Stimulated activated CD4-positive, alpha-beta T cell treated with anti-CD3 and anti-CD28 coated beads, TNF-alpha, amount 100 ng/mL, for 1 hour (primary cell): ENCODE results near the gene PER1.
A peak's percentile ranks its signal among the peaks of the same experiment; 100 is the strongest.
"Not testable (repeated sequence)": the region's sequence is repeated elsewhere in the genome, so short reads cannot be mapped to it uniquely, and the experiment has no call there.

Experiments used
- DNase-seq, 3 donors: peaks; one replicate each; pipeline ENCODE4 v3.0.0-alpha.2; 2020; ENCODE audit warnings: low read depth in 3 of 3, low spot score in 1 of 3

PER1 gene

DNA sequence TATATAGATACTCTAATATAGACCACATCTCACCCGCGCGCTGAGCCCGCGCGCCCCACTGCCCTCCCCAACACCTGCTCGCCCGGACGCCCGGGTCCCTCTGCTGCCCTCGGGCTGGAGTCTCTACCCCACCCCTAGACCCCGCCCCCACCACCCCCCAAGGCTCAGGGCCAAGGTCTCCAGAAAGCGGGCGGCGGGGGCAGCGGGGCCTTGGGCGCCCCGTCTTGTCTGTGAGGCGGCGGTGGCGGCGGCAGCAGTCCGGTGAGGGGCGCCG is 30.9 kb downstream of the PER1 start:
- DNase-seq, result no peak

DNA sequence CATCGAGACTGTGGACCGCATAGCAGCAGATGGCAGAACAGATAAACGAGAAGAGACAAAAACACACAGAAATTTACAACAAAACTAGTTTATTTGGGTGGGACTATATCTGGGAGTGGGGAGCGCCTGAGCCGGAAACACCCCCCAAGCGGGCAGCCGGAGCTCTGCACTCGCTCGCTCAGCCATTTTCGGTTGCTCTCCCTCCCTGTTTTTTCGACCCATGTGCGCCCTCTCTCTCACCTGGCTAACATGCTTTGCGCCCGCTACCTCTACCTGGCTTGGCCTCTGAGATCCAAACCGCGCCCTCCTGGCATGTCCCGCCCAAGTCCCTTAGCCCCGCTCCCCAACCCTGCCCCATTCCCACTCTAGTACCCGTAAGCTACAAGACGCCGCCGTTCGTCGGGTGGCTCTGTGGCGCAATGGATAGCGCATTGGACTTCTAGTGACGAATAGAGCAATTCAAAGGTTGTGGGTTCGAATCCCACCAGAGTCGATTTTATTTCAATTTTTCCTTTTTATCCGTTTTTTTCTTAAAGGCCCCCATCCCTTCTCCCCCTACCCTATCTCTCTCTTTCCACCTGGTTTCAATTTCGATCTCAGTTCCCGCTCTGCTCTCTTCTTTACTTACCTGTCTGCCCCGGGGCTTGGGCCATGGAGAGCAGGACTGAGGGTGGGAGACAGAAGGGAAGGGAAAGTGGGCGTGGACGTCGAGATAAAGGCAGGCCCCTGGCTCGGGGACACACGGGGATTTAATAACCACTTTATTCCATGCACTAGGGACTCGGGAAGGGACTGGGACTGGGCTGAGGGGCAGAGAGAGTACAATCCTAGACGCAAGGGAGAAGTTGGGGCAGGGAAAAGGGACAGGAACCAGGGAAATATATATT is 31.4 kb downstream of the PER1 start:
- peak in 1 of 3 donors; percentile 77 for DNase-seq

DNA sequence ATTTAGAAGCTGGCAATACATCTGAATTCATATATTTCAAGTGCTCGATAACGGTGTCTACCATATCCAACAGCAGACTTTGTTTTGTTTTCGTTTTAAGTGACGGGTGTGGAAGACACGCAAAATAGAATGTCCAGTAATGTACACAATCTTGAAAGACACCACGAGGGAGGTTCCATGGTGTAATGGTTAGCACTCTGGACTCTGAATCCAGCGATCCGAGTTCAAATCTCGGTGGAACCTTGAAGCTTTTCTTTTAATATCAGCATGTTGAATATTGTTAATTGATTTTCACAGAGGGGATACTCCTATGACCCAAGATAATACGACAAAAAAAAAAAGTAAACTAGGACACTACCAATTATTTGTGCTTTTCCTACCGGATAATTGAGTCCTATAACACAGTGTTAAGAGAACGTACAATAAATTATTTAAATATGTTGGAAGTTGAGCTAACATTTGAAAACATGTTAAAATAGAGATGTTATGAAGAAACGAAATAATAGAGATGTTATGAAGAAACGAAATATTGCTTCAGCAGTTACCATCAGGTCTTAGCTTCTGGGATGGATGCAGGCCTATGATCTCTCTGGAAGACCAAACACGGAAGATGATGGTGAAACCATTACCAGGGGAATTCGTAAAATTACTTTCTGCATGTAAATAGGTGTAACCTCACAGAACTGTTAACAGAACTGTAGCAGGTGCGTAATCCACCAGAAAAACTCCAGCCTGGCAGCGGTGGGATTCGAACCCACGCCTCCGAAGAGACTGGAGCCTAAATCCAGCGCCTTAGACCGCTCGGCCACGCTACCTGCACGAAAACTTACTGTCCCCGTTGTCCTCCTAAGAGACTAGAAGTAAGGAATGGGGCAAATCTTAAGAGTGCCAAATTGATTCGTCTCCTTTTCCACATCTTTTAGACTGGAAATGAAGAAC is 32.4 kb downstream of the PER1 start:
- peak; percentile 48 to 83 (median 70) for DNase-seq

DNA sequence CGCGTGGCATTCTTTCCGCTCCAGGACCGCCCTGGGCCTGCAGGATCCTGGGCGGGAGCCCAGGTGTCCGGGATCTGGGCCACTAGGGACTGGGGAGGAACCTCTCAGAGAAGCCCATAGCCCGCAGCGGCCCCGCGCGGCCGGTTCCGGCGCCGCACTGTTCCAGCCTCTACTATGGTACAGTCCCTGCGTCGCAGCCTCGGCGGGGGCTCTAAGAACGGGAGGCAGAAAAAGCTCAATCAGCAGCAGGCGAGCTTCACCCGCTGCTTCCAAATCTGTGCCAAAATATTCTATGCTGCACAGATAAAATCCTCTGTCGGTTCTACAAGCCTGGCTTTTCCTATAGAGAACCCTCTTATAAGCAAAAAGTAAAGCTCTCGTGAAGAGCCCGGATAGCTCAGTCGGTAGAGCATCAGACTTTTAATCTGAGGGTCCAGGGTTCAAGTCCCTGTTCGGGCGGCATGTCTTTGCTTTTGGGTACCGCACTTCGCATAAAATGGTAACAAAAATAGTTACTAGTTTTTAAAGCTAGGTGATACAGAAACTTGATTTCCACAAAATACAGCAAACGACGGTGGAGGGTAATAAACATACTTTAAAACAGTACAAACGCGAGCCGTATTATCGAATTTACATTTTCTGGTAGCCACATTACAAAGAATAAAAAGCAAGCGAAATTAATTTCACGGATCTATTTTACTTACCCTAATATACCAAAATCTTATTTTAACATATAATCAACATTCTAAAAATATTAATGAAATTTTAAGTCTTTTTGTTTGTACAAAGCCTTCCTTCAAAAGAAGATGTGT is 33.2 kb downstream of the PER1 start:
- peak; percentile 50 to 76 (median 70) for DNase-seq

DNA sequence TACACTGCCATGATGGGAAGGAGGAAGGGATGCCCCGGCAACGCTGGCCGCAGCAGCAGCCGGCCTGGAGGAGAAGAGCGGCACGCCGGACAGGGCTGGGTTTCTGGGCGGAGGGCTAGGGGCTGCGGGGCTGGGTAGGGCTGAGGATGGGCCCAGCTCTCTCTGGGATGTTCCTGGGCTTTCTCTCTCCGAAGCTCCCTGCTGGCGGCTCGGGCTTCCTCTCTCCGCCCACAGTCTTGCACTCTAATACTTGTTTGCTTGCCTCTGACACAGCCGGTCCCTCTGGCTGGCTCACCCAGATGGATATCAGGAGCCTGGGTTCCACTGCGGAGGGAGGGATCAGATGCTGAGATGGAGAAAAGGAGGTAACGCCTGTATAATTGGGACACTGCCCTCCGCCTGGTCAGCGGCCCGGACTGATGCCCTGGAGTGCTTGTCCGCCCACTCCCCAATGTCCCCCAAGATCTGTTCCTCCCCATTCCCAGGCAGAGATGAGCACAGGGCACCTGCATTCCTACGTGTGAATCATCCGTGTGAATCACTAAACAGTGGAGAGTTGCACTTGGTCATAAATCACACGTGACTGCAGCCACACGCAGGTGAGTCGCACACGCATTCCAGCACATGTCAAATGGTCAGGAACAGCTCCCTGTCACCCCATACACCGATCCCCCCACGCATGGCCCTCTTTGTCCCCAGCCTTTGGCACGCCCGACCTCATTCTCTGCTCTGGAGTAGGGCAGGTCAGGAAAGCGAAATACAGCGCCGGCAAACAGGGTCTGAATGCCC is 34.0 kb downstream of the PER1 start, which contains the start of gene ALOXE3:
Gene ALOXE3, minus strand, starts transcription at position 535 of the 789 bp plus-strand sequence. Its CDS starts 524 bp downstream, at position 11.
- no peak for DNase-seq

DNA sequence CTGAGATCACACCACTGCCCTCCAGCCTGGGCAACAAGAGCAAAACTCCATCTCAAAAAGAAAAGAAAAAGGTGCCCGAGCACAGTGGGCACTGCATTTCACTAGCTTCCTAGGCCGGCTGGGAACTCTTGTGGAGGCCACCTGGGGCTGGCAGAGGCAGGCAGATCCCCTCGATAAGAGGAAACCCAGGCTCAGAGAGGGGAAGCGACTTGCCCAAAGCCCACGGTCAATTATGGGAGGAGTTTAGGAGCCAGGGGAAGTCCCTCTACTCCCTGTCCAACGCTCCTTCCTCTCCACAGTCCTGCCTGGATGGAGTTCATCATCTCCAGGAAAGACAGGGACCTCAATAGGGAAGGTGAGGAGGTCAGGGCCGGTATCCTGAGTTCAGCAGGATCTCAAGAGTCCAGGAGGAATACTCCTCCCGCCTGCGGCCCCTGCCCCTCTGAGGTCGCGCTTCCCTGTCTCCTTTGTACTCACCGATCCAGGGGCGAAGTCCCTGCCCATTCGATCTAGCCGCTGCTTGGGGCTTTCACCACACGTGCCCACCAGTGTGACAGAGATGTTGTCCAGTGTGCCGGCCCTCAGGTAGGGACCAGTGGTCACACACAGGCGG is 34.7 kb downstream of the PER1 start:
- DNase-seq, result no peak

DNA sequence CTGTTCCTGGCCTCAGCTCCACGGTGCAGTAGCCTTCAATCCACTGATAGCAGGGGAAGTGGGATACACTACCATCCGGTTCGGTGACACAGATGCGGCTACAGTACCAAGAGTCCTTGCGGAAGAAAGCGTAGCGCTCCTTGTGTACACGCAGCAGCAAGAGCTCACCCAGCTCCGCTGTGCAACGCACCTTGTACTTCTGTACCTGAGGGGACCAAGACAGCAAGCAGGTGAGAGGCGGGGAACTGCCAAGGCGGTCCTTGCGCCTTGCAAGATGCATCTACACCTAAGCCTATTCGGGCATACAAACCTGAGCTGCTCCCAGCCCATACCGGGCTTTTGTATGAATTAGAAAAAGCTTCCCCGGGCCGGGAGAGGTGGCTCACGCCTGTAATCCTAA is 35.4 kb downstream of the PER1 start:
- DNase-seq, result no peak

DNA sequence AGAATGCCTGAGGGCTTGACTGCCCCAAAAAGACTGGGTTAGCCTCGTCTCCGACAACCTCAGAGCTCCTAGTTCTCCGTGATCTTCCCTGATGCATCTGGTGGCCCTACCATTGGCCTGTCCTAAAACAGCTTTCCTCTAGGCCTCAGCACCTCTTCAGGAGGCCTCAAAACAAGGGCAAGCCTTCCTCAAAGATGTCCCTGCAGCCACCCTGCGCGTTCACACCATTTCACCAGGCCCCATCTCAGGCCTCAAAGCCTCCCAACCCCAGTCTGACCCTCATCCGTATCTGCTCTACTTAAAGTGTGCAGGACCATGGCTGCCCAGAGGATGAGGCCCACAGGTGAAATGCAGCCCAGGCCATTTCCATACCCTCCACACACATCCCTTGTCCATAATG is 41.3 kb downstream of the PER1 start:
- DNase-seq, result no peak

DNA sequence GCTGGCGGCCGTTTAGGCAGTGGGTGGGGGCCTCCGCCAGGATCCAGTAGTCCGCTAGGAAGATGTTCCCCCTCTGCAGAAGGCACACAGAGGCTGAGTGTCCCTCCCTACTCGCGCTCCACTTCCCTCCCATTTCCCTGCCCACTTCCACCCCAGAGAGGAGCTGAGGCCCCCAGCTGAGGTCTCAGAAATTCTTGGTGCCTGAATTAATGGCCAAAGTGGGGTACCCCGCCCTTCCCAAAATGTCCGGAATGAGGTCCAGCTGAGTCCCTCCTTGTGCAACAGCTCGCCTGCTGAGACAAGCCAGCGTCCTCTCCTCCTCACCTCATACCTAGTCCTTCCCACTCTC is 41.8 kb downstream of the PER1 start:
- no peak for DNase-seq

DNA sequence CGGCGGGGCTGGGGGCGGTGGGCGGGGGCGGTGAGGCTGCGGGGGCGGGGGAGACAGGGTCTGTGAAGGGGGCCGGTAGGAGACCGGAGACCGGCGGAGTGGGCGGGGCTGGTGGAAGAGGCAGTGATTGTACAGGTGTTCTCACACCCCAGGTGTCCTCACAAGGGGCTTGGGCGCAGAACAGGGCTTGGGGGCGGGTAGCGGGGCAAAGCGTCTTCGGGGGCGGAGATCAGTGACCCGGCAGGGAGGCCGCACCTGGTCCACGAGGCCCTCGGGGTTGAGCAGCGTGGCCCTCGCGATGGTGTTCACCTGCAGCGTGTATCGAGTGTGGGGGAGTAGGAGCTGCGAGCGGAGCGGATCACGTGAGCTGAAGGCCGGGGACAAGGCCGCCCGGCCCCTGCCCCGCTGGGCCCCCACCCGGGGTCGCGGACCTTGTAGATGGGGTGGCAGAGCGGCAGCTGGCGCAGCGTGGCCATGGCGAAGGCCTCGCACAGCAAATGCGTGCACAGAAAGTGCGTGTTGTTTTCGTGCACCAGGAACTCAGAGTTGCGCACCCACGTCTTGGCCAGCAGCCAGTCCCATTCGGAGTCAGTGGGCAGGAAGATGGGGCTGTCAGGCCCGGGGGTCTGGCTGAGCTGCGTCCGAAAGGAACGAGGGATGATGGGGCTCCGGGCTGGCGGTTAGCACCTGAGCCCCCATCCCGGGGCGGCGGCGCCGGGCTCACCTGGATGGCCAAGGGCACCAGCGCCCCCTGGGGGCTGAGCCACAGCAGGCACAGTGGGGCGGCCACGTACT is 42.3 kb downstream of the PER1 start:
- DNase-seq, result peak; percentile 52 to 76 (median 65)

DNA sequence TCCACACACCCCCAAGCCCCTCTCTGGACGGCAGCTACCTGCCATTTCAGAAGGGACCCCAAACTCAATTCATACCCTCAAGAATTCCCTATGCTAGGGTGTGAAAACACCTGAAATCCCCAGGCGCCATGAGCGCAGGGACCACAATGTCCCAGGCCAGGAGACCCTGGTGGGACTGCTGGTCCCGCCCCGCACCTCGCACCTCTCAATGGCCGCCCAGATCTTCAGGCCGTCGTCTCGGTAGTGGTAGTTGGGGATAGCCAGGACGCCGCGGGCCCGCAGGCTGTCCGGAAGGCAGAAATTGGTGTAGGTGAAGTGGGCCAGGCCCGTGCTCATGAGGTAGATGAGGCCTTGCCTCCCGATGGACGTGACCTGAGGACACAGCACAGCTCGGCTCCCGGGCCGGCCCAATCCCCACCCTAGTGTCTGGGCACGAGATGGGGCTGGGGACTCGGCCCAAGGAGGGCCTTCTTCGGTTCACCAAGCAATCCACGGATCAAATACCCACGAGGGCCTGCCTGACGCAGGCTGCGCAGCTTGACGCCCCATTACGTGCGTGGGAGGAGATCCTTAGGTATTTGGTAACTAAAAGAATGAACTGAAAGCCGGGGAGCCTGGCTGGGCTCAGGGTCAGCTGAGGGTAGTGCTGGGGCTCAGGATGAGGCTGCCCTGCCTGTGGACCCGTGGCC is 43.1 kb downstream of the PER1 start:
- no peak for DNase-seq

DNA sequence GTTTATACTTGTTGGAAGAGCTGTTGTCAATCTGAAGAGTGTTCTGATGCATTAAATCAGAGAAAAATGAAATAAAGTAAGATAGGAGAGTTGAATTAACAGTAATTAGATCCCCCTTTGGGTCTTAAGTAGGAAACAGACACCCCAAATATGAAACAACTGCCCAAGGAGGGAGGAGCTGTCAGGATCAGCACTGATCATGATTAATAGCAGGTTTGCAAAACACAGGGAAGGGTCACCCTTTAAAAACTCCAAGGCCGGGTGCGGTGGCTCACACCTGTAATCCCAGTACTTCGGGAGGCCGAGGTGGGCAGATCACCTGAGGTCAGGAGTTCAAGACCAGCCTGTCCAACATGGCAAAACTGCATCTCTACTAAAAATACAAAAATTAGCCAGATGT is 45.2 kb downstream of the PER1 start:
- not testable (repeated sequence) for DNase-seq

DNA sequence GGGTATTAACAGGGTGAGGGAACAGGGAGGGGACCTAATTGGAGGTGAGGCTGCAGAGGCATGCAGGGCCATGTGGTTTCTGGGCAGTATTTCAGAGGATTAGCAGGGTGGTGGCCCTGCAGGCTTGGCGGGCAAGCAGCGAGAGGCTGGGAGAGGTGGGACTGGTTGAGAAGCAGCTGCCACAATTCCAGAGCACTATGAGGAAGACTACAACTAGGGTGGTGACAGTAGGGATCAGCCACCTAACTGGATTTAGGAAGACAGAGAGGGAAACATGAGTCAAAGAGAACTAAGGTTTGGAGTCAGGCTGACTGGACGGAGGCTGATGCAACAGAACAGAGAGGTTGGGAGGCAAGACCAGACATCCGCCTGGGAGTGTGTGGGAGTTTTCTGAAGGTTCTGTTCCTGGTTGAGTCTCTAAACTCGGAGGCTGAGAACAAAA is 46.2 kb downstream of the PER1 start:
- DNase-seq, result no peak

DNA sequence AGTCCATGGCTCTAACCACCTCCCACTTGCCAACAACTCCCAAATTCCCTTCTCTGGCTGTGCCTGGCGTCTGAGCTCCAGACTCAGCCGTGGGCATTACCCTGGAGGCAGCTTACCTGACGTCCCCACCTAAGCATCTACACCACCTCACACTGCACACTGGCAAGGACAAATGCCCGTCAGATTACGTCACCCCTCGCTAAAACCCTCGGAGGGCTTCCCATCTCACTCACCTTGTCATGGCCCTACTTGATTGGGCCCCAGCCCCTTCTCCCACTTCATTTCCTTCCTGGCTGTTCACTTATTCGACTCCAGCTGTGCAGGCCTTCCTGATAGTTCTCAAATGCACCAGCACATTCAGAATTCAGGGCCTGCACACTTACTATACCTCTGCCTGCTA is 47.3 kb downstream of the PER1 start:
- DNase-seq, result no peak

DNA sequence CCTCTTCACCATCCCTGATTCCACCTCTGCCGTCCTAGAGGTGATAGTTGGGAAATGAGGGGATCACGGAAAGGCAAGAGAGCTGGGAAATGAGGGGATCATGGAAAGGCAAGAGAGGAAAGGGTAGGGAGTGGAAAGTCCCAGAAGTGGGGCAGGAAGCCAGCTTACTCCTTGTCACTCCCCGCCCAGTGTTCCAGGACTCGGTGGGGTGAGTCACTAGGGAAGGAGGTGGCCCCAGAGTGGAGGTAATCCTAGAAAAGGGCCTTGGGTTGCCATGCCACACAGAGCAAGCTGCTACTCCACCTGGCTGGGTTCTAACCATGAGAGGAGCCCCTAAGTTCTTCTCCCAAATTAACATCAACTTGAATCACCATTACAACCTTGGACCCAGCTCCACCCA is 48.7 kb downstream of the PER1 start:
- DNase-seq, result no peak

DNA sequence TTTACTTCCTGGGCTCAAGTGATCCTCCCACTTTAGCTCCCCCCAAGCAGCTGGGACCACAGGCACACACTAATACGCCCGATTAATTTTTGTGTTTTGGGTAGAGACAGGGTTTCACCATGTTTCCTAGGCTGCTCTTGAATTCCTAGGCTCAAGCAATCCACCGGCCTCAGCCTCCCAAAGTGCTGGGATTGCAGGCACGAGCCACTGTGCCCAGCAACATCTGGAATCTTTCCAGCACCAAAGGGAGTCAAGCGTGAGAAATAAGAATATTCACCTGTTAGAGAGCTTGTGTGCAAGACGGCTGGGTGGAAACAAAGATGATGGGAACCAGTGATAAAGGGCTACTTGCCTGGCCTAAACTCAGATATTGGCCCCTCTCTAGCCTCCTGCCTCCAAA is 50.5 kb downstream of the PER1 start:
- no peak for DNase-seq

DNA sequence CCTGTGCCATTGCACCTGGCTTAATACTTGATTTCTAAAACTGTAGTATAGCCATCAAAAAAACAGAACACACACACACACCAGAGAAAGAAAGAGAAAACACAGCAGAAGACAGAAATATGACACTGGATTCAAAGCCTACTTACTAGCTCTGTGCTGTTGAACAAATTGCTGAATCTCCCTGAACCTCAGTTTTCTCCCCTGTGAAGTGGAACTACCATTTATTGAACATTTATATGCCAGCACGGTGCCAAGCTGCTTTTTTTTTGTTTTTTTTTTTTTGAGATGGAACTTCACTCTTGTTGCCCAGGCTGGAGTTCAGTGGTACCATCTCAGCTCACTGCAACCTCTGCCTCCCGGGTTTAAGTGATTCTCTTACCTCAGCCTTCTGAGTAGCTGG is 51.4 kb downstream of the PER1 start:
- DNase-seq, result no peak

DNA sequence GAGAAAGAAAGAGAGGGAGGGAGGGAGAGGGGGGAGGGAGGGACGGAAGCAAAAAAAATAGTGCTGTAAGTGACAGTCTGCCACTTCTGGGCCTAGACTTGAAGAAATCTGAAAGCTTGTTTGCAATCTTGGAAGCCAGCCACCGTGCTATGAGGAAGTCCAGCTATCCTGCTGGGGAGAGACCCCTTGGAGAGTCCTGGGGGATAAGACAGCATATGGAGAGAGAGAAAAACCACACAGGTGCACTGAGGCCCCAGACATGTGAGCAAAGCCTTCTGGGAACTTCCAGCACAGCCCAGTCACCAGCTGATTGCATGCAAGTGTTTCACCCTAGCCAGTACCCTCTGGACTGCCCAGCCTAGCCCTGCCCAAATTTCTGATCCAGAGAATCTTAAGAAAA is 52.1 kb downstream of the PER1 start:
- DNase-seq, result no peak

DNA sequence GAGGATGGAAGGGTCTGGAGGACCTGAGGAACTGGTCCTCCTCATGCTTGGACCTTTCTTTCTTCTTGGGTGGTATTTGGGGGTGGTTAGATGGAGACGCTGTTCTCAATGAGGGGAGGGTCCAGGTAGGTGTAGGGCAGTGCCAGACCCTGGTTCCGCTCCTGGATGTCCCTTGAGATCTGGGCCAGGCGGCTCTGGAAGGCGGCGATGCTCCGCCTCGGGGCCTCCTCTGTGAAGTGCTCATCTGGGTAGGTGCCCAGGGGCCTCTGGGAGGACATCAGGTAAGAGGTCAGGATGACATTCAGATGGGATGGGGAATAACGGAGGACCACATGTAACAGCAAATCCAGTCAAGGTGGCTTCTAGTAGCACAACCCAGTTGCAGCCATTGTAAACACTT is 55.7 kb downstream of the PER1 start:
- DNase-seq, result no peak
